Activated CD4-positive, alpha-beta T cell treated with anti-CD3 and anti-CD28 coated beads, Interleukin-2, amount 50 U/mL, for 4 hours (primary cell): ENCODE data around the gene SP2.
A peak's percentile ranks its signal among the peaks of the same experiment; 100 is the strongest.

Source experiments
- DNase-seq, 2 experiments: peaks; one replicate each; pipeline ENCODE4 v3.0.0-alpha.2; 2020

Gene SP2

DNA sequence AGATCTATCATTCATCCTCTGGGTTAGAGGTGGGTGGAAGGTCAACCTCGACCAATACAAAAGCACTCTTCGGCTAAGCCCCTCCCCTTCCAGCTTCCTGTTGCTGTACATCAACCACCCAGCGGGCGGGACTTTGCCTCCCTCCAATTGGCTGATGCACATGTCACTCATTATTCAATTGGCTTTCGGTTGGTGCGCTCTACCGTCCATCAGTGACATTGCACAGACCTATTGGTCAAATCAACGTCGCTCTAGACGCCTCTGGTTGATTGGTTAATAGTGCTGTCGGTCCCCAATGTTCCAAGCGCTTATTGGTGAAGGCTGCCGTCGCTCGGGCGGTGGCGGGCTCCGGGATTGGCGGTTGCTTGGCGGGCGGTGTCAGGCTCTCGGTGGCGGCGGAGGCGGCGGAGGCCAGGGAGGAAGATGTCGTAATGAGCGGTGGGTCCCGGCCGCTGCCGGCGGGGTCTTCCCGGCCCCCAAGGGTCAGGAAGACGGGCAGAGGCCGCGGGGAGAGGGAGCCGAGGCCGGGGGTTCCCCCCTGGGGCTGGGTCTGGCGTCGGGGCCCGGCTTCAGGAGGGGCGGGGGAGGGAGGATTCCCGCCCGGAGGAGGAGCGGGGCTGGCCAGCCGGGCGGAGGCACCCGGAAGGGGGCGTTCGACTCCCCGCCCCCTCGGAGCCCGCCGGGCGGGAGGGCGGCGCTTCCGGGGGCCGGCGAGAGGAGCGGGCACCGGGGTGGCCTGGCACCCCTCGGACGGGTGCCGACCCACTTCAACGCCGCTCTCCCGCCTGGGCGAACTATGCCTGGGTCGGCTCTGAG is at the start of gene SP2:
SP2 (plus strand) TSS at position 381 of the 816 bp plus-strand sequence; CDS start at position 432, 51 bp downstream.
- DNase-seq = peak; percentile 99

DNA sequence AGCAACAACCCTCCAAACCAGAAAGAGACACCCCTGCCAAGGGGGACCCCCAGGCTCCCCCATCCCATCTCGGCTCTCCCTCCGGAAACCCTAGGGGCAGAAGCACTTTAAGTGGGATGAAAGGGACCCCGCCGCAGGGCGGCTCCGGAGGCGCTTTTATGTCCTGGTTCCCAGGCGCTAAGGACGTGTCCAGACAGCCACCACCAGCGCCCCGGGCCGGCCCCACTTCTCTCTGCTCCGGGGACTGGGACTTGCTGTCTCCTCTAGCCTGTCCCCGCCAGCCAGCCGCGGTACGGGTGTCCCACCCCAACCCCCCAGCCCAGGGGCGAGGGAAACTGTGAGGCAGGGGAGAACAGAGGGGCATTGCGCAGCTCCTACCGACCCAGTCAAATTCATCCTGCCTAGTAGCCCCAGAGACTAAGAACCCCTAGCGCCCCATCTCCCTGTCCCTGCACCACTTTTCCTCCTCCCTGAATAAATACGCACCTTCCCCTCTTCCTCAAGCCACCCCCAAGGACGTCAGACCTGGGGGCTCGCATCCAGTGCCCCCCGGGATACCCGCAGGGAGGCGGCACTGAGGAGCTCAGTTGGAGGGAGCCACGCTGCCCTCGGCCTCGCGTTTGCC is 49.2 kb upstream of the SP2 start:
- DNase-seq = no peak

DNA sequence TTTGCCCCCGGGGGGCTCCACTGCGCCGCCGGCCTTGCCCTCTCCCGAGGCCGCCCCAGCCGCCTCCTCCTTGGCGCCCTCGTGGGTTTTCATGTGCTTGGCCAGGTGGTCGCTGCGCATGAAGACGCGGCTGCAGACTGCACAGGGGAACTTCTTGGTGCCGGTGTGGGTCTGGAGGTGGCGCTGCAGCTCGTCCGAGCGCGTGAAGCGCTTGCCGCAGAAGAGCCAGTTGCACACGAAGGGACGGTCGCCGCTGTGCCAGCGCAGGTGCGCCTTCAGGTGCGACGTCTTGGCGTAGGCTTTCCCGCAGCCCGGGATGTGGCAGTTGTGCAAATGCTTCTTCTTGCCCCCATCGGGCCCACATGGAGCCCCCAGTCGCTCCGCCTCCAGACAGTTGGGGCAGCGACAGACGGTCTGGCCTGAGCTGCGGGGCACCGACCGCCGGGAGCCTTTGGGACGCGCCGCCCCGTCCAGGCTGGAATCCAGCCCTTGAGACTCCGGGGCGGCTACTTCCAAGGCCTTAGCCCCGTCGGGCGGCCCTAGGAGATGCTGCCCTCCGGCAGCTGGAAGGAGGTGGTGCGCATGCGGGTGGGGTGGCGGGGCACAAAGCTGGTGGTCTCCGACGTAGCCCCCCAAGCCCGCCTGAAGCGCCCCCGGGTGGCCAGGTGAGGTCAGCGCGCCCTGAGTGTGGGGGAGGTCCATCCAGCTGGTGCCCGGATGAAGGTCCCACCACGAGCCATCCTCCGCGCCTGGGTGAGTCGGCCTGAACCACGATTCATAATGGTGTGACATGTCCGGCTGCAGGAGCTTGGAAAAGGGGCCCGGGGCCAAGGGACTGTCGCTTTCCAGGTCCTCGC is 48.5 kb upstream of the SP2 start:
- DNase-seq = peak in 1 of 2 experiments; percentile 17

DNA sequence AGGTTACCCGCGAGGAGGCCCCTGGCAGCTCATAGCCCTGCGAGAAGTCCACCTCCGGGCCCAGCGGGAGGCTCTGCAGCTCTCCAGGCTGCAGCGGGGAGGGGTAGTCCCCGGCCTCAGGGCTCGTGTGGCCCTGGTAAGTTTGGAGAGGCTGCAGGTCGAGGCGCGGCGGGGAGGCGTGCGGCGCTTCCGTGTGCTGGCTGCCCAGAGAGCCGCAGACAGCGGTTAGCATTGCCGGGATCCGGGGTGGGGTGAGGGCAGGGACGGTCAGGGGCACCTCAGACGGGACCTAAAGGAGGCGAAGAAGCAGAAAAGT is 47.9 kb upstream of the SP2 start:
- no peak for DNase-seq

DNA sequence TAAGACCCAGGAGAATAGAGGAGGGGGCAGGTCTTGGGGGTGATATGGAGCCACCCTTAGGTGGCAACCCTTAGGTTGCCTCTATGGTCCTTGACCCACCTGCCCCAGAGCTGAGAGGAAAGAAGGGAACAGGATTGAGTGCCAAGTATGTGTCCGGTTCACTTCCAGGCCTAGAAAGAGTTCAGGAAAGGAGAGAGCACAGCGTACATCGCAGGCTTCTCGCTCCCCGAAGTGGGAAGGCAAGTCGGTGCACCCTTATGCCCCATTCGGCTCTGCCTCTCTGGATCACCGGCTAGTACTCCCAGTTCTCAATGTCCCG is 45.7 kb upstream of the SP2 start:
- no peak for DNase-seq

DNA sequence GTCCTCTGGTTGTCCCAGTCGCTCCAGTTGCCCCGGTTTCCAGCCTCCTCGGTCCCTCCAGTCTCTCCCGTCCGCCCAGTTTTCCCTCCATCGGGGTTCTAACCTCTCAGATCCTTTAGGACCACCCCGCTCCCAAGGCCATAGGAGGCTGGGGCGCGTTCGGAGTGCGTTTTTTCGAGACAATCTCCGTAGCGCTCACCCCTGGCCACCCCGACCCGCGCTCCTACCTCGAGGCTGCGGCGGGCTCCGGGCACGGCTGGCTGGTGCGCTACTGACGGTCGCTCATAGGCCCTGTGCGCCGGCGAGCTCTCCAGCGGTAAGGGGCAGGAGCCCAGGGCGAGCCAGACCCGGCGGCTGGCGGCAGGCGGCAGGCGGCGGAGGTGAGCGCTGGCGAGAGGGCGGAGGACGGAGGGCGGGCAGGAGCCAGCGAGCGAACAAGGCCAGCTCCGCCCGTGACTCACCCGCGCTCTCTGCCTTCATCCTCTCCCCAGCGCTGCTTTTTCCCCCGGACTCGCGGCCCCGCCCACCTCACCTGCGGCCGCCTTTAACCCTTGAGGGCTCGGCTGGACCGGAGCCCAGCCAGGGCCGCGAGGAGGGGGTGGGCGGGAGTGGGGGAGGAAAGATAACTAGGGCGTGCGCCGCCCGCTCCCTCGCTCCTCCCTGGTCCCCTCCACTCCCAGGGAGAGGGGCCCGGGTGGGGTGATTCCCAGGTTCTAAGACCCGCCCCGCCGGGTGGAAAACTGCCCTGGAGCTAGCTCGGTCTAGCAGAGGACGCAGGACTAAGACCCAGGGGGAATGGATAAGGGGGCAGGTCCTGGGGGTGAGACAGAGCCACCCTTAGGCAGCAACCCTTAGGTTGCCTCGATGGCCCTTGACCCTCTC is 45.1 kb upstream of the SP2 start, which contains the start of gene SP6:
SP6 (minus strand) TSS at position 472 of the 882 bp plus-strand sequence. CDS start 2,734 bp downstream, outside the sequence.
- peak; percentile 60 to 70 for DNase-seq

DNA sequence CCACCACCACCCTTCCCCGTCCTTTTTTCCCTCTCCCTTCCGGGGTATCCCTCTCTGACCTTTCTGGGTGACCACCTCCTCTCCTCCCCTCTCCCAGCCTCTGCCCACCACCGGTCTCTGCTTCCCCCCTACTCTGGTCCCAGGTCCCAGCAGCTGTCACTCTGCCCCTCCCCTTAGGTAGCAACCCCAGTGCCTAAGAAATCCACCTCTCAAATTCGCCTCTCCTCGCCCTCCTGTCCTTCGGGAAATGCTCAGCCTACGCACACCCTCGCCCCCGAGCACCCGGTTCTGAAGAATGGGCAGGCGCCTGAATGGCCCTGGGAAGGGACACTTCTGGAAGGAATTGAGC is 44.3 kb upstream of the SP2 start:
- no peak for DNase-seq

DNA sequence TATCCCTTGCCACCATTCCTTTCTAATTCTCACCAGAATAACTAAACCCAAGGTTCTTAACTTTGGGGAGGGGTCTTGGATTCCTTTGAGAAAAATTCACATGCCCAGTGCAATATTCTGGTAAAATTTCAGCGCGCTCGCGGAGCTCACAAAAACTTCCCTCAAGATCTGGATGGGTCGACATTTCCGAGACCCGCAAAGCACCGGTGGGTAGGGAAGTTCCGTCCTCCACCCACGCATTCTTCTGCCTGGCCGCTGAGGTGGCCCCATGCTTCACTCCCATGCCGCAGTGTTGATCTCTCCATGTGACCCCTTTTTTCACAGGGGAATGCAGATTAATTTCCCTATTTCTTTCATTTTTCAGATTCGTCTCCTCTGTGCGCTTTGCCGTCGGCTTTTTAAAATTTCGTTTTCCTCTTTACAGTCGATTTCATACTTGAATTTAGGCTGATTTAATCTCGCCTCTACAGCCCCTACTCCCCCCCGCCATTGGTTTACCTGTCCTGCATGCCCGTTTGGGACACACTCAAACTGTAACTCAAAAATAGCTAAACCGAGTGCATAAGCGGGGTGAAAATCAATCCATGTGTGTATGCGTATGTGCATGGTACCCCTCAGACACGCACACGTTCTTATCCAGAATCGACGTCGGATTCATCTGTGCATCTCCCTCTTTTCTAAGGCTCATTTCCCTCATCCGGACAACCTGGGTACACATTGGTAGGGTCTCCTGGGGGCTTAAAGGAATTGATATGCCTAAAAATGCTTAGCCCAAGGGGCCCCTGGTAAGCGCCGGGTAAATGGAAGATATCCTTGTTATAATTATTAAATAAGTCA is 43.7 kb upstream of the SP2 start:
- DNase-seq = no peak

DNA sequence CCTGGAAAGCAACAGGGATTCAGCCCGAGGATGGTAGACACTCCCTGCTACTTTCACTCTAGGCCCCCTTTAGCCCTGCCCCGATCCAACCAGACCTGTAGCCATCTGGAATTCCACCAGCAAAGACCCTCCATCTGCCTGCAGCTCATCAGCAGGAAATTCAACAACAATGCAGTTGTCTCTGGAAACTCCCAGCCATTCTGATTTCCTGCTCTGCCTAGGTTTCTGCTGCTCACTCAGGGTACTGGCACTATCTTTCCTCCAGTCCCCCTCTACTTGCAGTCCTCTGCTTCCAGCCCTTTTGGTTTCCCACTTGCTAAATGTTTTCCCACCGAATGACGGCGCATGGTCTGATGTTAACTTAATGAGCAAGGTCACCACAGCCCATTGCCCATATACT is 42.4 kb upstream of the SP2 start:
- no peak for DNase-seq

DNA sequence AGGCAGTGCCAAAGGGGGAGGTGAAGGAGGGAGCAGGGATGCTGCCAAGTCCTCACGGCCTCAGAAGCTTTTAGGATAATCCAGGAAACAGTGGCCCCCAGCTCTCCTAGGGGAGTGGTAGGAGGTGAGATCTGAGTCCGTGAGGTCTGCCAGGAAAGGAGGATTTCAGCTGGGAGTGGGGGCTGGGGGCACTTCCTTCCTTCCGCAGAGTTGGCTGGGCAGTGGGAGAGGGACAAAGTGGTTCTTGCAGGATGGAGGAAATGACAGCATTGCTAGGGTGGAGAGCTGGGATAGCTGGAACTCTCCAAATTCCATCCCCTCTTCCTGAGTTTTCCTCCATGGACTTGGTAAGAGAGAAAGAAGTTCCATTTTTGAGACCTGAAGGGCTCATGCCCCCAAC is 40.3 kb upstream of the SP2 start:
- no peak for DNase-seq

DNA sequence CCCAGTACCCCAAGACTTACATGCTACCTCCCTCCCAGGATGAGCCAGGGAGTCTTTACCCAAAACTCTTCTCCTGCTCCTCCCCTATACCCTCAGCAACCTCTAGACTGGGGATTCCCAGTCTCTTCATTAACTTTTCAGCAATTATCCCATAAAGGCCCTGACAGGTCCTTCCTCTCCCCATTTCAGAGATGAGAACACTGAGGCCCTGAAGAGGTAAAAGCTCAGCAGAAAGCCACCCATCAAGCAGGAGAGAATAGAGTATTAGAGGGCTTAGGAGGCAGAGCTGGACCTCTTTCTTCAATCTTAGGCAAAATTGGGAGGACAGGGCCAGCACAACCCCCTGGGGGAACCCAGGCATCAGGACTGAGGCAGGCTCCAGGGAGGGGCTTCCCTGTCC is 39.2 kb upstream of the SP2 start:
- DNase-seq = no peak

DNA sequence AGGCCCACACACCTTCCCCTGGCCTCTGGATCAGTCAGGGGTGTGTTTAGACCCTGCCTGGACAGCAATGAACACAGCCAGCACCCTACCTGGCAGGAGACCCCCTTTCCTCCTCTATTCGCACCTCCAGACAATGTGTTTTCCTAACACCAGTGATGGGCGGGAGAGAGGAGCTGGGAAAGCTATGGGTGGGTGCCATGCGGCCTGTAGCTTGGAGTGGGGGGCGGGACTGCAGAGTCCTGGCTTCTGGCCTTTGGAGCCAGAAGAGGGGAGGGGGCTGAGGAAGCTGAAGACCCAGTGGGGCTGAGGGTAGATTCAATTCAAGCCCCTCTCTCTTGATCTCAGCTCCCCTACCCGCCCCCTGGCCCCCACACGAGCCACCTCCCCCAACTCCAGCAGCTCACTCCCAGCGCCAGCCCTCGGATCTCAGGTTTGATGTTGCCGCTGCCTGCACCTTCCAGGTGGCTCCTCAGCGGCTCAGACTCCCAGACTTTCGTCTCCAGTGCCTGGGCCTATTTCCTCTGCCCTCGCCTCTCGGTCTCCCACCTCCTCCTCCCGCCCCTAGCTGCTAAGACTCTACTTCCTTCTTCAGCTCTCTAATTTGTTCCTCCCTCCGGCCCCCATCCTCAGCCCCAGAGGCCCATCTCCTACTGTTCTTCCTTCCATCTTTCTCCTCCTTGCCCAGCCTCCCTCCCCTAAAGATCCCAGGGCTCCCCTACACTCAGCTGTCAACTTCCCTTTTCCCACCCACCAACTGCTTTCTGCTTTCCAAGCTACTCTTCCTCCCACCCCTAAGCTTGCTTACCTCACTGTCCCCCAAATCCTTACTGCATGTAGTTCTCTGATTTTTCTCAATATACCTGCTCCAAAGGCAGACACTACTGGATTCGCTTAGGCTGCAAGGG is 38.2 kb upstream of the SP2 start:
- DNase-seq = no peak

DNA sequence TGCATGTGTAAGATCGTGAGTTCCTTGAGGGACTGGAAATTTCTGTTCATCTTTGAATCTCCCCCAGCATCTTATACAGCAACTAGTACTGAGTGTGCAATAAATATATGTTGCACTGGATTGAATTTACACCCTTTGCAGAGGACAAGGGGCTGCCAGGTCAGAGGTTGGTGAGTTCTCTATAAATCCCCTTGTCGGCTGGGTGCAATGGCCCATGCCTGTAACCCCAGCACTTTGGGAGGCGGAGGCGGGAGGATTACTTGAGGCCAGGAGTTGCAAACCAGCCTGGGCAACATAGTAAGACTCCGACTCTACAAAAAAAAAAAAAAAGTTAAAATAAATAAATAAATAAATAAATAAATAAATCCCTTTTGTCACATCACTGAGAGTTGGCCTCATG is 35.6 kb upstream of the SP2 start:
- DNase-seq = no peak

DNA sequence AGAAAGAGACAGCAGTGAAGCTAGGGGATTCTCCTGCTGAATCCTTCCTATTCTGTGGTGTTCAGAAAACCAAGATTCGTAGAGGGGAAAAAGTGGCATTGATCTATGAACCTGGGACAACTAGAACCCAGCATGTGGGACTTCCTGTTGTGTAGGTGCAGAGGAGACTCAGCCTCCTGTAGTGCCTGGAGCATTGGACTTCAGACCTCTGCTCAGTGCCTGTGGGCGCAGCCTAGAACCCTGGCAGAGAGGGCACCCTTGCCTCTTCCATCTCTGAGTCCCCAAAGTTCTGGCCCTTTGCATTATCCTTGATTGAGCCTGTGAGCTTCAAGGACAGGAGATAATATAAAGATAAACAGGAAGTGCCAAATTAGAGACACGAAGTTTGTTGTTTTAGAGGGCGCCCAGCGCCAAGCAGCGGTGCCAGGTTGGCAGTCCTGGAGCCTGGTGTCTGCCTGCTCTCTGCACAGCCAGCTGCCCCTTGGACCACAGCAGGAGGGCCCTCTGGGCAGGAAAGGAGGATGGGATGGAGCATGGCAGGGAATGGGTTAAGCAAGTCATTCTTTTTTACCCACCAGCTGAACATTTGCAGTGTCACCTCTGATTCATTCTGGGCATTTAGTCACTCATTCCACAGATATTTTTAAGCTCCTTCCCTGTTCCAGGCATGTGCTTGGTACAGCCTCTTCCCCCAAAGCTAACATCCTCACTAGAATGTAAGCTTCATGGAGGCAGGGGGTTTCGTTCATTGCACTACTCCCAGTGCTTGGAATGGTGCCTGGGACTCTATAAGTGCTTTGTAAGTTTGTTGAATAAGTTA is 33.2 kb upstream of the SP2 start:
- DNase-seq = no peak

DNA sequence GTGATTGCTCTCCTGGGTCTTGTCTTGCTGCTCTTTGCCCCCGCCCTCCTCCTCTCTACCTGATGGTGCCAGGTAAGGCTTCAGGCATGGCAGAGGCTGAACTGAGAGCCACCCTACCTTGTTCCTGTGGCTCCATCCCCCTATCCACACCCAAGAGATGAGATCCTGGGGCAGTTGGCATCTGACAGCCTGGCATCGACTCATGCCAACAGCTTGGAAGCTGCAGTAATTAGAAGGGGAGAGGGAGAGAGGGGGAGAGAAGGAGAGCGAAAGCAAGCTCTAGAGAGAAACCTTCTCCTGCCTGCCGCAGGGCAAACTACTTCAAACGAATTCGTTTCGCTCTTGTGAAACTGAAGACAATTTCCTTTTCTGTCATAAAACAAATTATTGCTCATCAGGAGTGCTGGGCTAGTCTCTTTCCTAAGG is 31.2 kb upstream of the SP2 start:
- no peak for DNase-seq

DNA sequence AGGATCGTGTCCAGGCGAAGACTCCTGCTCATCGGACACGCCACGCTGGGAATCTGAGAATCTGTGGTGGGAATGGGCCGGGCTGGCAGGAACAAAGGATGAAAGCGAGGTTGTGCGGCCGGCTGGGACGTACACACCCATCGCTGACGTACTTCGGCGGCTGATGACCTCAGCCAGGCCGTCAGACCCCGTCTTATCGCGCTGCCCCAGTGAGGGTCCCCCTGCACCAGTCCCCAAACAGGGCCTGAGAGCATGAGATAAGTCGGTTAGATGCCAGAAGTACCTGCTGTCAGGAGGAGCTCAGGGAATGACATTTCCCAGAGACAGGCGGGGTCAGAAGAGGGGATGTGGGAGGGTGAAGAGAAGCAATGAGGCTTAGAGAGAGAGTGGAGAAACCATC is 29.1 kb upstream of the SP2 start:
- DNase-seq = no peak

DNA sequence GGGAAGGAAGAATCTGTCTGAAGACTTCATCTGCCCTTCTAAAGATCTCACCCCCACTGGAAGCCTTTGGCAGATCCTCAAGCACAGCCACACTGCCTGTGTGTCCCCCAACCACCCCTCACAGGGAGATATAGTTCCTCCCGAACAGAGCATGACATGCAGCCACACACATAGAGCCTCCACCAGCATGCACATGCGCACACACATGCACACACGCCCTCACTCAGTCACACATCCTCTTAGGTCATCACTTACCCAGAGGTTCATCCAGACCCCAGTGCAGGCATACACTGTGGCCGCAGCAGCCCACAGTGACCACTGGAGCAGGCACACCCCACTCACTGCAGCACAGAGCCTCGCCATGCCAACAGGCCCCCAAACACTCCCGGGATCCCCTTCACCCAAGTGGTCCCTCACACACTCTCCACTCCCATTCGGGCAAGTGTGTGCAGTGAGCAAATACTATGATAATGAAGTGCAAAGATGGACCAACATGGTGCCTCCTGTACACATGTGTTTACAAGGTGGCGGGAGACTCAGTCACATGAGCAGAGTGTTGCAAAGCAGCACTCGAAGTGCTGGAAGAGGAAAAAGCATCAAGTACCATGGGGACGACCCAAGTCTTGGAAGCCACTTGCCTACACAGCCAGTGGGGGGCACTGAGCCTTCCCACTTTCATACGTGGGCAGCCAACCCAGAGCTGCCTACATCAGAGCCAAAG is 28.1 kb upstream of the SP2 start:
- no peak for DNase-seq

DNA sequence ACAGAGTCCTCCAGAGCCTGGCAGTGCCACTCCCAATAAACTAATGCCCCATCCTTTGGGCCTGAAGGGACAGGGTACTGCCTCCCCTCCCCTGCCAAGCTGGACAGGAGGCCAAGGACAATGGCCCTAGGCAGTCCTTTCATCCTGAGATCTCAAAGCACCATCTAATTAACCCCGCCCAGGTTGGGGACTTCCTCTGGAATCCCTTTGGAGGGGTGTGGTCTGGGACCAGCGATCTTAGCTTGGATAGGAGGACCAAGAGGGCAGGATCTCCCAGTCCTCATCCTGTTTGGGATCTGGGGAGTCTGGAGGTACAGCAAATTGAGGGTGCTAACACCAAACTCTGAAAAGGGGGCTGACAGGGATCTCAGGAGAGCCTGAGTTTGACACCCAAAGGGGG is 26.9 kb upstream of the SP2 start:
- DNase-seq = no peak

DNA sequence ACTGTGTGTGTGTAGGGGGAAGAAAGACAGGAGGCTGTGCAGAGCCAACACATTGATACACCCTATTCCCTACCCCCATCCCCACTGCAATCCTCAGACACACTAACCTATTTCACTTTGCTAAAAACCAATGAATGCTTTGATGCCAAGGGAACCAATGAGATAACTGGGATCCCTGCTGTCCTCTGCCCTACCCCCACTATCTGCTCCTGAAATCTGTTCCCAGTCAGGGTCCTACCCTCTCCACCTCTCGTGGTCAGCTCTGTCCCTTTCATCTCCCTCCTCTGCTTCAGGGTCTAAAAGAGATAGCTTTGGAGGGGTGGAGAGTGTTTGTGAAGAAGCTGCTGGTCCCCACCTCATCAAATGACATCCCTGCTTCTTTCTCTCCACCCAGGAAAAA is 26.0 kb upstream of the SP2 start:
- DNase-seq = no peak
